HS-27A (cell line): ENCODE results near the gene PIAS1.
A peak's percentile ranks its signal among the peaks of the same experiment; 100 is the strongest.
"Not testable (repeated sequence)": the region's sequence is repeated elsewhere in the genome, so short reads cannot be mapped to it uniquely, and the experiment has no call there.

Experiments
- DNase-seq: peaks from one replicate; pipeline ENCODE4 v3.0.0-alpha.2; 2012; ENCODE audit warnings: low read depth, missing footprints

The PIAS1 gene

DNA sequence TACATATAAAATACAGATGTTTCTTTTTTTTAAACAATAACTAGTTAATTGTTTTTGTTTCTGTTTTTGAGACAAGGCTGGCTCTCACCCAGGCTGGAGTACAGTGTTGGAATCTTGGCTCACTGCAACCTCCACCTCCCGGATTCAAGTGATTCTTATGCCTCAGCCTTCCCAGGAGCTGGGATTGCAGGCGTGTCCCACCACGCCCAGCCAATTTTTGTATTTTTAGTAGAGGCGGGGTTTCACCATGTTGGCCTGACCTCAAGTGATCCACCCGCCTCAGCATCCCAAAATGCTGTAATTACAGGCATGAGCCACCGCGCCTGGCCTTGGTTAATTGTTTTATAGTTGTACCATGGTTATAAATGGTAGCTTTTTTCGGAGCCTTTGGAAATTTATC lies 72.3 kb downstream of the PIAS1 start:
- no peak for DNase-seq

DNA sequence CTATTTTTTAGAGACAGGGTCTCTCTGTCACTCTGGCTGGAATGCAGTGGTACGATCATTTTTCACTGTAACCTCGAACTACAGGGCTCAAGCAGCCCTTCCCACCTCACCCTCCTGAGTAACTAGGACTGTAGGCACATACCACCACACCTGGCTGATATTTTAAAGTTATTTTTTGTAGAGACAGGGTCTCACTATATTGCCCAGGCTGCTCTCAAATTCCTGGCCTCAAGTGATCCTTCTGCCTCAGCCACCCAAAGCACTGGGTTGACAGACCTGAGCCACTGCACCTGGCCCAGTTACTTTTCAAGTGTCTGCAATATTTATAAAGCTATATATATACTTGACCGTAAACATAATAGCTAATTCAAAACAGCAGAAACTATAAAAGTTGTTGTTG lies 75.0 kb downstream of the PIAS1 start:
- no peak for DNase-seq

DNA sequence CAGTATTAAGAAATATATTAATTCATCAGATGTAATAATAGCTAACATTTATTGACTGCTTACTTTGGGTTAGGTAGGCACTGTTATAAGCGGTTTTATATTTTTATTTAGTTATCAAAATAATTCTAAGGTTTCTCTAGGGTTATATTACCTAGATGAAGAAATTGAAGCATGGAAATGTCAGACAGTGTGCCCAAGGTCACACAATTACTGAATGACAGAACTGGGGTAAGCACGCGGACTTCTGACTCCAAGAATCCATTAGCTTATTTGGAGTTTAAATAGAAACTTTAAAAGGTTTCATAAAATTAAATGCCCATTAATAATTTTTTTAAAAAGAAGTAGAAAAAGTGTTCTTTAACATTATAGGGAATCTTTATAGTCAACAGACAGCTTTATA lies 76.7 kb downstream of the PIAS1 start:
- DNase-seq, result no peak

DNA sequence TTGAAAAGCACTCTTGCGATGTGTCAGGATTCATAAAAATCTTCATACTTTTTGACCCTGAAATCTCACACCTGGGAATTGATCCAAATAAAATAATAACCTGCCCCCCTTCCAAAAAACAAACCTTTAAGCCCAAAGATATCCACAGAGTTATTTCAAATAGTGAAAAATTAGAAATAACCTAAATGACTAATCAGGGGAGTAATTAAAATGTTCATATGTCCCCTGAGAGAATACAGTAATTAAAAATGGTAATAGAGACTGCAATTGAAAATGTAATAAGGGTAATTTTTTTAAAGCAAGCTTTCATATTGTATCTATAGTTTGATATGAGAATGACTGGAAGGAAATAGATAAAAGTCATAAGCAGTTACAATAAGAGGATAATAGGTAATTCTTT lies 83.0 kb downstream of the PIAS1 start:
- DNase-seq, result no peak

DNA sequence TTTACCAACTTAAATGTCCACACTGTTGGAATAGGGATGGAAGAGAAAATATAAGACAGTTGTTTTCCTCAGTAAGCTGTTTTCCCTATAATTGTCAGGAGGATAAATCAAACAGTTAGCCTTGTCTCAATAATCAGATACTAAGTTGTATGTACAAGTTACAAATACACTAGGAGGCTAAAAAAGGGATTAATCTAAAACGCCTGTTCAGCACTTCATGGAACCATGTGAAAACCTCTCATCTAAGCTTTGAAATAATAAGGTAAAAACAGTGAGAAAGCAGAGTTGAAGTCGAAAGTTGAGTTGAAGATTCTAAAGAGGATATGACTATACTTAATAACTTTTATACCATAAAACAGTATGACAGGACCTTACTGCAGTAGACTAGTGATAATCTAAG lies 89.0 kb downstream of the PIAS1 start:
- no peak for DNase-seq

DNA sequence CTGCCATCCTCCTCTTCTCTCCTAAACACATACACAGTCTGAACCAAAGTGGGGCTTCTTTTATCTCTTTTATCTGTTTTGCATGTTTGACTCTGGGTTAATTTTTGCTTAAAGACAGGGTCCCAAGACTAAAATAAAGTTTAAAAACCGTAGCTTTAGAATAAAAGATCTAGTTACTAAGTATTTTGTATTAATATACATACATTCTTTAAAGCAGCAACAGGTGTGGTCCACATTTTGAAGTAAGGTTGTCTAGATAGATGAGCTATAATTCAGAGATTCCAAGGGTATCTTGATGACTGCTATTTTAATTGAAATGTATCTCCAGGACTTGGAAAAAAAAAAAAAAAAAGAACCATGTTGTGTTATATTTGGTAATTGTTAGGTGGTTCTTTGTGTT lies 89.7 kb downstream of the PIAS1 start:
- no peak for DNase-seq

DNA sequence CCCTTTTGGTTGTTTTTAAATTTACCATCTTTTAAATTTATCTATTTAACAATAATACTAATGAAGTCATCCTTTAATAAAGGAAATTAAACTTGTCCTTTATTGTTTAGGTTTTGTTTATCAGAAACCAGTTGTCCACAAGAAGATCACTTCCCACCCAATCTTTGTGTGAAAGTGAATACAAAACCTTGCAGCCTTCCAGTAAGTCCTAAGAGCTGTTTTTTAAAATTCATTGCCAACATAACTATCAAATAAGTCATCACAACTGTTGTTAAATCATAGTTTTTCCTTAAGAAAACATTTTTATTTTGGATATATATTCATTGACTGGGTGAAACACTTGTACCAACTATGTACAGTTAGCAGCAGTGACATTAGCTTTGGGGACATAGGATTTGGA lies 91.6 kb downstream of the PIAS1 start:
- no peak for DNase-seq

DNA sequence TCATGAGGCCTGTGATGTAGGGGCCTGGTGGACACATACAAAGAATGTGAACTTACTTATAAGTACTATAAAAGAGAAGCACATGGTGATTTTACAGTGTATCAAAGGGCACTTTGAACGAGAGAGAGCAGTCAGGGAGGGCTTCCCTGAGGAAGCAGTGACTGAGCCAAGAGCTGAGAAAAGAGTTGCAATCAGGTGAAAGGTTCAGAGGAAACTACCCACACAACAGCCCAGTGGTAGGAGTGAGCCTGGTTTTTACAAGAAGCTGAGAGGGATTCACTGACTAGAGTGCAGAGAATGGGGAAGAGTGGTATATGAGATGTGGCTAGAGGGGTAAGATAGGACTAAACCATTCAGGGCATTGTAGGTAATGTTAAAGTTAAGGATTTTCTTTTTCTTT lies 93.9 kb downstream of the PIAS1 start:
- DNase-seq, result no peak

DNA sequence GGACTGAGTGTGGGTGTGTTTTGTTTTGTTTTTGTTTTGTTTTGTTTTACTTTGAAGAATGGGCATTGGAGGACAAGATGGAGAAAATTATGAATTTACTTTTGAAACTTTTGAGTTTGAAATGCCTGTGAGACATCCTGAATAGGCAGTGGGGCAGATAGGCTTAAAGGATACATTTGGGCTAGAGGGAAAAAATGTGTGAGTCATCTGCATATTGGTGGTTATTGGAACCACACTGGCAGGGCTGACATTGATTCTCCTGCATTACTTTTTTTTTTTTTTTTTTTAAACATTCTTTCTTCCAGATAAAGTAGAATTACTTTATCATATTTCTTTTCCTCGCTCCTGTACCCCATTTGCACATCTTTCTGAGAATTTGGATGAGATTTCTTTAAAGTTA lies 94.9 kb downstream of the PIAS1 start:
- DNase-seq, result peak; percentile 72

DNA sequence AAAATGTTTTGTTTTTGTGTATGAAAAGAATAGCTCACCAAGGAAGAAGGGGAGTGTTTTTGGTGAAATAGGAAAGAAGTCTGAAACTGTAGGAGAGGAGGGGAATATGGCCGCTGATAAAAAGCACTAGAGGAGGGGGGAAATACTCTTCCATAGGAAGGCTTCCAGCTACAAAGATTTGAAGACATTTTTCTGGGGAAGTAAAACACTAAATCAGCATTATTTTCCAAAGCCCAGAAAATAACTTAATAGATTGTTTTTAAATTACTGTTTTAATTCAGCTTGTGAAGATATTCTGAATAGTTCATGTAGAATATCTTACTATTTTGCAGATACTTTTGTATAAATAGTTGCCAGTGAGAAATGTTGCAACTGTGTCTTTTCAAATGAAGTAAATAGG lies 96.1 kb downstream of the PIAS1 start:
- DNase-seq, result no peak

DNA sequence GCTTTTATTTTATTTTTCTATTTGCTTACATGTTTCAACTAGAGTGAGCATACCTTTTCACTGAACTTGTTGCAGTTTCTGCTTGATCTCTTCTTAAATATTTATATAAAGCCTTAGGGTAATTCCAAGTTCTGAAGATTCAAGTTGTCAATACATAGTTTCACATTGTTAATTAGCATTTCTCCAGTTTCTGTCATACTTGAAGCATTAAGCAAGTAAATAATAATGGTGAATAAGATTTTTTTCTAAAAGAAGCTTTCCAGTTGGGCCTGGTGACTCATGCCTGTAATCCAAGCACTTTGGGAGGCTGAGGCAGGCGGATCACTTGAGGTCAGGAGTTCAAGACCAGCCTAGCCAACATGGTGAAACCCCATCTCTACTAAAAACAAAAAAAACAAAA lies 97.2 kb downstream of the PIAS1 start:
- no peak for DNase-seq

DNA sequence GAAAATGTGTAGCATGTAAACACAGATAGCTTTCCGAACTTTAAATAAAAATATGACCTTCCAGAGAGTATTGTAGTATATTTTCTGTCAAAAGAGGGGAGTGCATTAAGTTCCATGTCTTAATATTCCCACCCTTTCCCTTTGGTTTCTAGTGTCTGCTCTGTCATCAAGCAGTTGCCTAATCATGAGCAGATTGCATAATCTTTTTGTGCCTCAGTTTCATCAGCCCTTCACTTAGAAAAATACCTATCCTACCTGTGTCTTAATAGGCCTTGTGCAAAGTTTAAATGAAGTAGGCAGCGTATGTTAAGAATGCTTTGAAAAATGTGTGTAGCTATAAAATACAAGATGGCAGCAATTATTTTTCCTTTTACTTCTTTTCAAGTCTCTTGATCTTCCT lies 98.2 kb downstream of the PIAS1 start:
- no peak for DNase-seq

DNA sequence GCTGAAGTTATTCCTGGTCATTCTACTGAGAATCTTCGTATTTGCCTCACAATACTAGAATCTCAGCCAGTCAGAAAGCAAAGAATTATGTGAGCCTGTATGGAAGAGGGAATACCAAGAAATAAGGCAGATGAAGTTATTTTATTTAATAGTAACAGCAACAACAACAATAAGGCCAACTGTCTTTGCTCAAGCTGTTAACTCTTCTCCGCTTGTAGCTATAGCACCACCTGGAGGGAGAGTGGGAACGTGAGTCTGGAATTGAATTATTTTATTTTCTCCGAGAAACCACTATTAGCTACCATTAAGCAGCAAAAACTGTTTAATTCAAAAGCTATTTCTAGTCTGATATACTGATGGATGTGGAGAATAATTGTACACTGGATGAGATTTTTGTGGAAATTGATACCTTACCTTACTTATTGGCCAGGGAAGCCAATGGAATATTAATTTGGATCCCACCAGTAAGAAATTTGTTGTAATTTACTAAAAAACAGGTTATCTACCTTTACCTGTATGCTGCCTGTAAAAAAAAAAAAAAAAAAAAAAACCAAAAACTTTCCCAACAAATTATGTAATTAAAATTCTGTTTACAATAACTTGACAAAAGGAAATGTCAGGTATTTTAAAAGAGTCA lies 100.9 kb downstream of the PIAS1 start:
- no peak for DNase-seq

DNA sequence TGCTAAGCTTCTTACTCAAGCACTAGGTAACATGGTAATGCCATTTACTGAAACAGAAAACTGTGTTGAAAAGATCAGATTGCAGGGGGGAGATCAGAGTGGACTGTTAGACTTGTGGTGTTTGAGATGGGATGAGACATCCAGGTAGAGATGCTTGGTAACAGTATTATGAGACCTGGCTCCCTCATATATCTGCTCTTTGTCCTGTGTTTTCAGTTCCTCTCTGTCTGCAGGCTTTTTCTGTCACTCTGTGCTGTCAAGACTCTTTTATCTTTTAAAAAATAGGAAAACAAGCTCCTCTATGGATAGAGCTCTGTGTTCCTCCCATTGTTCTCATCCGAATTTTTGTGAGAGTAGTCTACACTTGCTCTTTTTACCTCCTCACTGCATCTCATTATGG lies 103.0 kb downstream of the PIAS1 start:
- no peak for DNase-seq

DNA sequence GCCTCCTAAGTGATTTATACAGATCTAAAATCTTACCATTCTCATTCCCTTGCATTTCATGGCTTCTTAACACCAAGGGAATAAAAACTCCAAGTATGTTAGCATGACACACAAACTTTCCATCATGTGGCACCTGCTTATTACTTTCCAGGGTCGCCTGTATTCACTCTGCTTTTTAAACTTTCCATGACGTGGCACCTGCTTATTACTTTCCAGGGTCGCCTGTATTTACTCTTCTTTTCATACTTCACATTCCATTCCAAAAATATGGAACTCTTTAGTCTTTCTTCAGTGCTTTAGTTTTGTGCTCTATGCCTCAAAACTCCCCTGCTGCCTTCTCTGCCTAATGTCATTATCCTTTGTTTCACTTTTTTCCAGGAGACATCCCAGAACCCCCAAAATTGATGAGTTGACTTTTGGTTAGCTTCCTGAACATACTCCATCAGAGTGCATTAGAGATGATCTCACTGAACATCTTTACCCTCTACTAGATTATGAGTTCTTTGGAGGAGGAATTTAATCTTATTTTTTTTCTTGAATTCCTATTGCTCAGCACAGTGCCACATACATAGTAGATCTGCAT lies 104.0 kb downstream of the PIAS1 start:
- DNase-seq, result no peak

DNA sequence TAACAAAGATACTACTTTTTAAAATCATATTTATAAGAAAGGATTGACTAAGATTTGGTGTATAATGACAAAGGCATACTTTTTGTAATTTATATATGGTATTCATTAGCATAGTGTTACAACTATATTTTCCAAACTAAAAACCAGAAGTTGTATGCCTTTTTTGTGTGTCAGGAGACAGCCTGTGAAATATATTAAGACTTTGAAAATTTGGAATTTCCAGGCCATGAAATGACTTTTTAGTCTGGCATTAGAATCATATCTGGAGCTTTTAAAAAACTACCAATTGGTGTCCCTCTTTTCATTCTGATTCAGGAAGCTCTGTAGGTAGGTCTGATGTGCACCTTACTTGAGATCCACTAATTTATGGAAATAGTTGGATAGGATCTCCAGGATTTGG lies 109.1 kb downstream of the PIAS1 start:
- no peak for DNase-seq

DNA sequence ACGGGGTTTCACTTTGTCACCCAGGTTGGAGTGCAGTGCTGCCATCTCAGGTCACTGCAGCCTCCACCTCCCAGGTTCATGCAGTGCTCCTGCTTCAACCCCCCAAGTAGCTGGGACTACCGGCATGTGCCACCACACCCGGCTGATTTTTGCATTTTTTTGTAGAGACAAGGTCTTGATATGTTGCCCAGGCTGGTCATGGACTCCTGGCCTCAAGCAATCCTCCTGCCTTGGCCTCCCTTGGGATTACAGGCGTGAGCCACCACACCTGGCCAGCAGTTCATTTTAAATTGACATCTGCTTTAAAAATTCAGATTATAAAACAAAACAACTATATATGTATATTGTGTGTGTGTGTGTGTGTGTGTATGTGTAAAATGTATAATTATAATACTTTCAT lies 112.7 kb downstream of the PIAS1 start:
- no peak for DNase-seq

DNA sequence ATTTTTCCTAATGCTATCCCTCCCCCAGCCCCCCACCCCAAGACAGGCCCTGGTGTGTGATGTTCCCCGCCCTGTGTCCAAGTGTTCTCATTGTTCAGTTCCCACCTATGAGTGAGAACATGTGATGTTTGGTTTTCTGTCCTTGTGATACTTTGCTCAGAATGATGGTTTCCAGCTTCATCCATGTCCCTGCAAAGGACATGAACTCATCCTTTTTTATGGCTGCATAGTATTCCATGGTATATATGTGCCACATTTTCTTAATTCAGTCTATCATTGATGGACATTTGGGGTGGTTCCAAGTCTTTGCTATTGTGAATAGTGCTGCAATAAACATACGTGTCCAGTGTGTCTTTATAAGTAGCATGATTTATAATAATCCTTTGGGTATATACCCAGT lies 117.9 kb downstream of the PIAS1 start:
- not testable (repeated sequence) for DNase-seq

DNA sequence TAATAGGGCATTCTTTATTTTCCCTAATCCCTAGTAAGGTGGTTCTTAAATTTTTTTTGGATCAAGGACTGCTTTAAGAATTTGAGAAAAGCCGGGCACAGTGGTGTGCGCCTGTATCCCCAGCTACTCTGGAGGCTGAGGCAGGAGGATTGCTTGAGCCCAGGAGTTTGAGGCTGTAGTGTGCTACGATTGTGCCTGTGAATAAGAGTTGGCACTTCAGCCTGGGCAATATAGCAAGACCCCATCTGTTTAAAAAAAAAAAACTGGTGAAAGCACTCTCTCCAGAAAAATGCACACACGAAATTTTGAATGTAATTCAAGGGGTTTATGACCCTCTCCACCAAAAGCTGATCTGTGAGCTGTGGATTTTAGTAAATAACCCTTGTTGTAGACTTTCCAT lies 119.0 kb downstream of the PIAS1 start:
- no peak for DNase-seq

DNA sequence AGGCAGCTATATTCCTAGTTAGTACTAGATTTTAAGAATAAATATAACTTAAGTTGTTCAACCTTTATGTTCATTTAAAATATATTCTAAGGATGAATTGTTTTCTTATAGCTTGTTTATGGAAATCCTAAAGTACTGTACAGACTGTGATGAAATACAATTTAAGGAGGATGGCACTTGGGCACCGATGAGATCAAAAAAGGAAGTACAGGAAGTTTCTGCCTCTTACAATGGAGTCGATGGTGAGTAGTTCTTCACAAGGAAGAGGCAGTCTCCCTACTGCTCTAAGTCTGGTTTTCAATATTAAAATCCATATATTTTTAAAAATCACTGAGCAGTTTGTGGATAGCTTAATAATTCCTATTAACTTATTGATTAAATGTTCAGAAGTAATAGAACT lies 121.4 kb downstream of the PIAS1 start:
- no peak for DNase-seq

DNA sequence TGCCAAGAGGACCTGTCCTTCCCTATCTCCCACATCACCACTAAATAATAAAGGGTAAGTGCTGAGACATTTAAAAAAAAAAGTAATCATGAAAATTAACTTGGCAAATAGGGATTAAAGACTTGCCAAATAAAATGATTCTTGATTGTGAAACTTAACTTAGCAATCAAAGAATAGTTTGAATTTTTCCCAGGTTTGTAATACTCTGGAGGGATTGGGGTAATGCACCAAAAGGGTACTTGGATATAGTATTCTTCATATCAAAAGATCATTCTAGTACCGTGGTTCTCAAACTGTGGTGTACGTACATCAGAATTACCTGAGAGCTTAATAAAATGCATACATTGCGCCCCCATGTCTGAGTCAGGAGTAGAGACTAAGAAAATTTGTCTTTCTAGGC lies 122.5 kb downstream of the PIAS1 start:
- DNase-seq, result no peak

DNA sequence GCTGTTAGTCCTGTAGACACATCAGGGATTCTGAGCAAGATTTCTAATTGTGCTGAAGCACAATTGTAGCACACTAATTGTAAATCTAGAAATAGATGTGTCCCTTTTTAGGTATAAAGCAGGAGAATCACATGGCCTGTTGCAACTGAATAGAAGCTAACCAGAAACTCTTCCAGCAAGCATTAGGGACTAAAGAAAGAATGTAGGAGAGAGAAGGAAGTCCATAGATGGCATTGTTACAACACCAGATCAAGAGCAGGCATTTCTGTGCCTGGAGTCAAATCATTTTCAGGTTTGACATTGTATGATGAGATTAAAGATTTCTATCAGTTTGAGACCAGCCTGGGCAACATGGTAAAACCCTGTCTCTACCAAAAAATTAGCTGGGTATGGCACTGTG lies 123.6 kb downstream of the PIAS1 start:
- no peak for DNase-seq

DNA sequence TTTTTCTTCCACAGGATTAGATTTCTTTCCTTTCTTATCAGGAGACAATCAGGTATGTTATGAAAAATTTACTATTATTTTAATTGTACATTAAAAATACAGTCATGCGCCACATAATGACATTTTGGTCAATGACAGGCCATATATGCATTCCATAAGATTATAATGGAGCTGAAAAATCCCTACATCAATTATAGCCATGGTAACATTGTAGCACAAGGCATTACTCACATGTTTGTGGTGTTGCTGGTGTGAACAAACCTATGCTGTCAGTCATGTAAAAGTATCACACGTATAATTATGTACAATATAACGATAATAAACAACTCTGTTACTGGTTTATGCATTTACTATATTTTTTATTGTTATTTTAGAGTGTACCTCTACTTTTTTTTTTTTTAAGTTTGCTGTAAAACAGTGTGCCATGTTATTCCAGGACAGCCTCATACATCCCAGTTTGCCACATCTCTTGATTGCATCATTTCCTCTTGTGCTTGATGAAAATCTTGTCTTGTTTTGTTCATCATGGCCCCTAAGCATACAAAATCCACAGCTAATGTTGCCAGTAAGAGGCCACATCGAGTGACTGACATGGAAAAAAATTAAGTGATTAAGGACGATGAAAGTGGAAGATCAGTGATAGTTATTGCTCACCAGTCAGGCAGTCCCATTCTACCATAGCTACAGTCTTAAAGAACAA lies 129.7 kb downstream of the PIAS1 start:
- no peak for DNase-seq
